ENCODE data around the gene TNFRSF1A.

Gene TNFRSF1A

GRCh38 chr12:6380141-6381121, 38.6 kb upstream of the TNFRSF1A start:
- H3K9ac ChIP-seq (ENCODE audit: low read length), result no peak overlapping the region
- H3K4me2 ChIP-seq (ENCODE audit: low read depth, low read length, poor library complexity, severe bottlenecking), result no peak overlapping the region
- no peaks in the 10 kb centered on the region for H3K9me3 ChIP-seq (ENCODE audit: insufficient read depth, low read length)
- no peaks in the 10 kb centered on the region for H4K20me1 ChIP-seq (ENCODE audit: low read depth, low read length)
- no peaks in the 10 kb centered on the region for H3K9me2 ChIP-seq (replicated peaks; ENCODE audit: insufficient read depth, low read length)
- no peaks in the 10 kb centered on the region for H3K27me3 ChIP-seq (ENCODE audit: low read length)
- H3K4me3 ChIP-seq (ENCODE audit: insufficient read depth, low read length, poor library complexity, severe bottlenecking), result no peak overlapping the region
- H3K36me3 ChIP-seq (ENCODE audit: low read length), result no peaks in the 10 kb centered on the region
- TF ChIP-seq CTCF (IDR thresholded peaks at IDR 0.05; ENCODE audit: insufficient read depth, low read length, poor library complexity, severe bottlenecking) (no peak), EZH2phosphoT487 (conservative IDR thresholded peaks at IDR 0.05; ENCODE audit: low read length) (no peak)
- no peaks in the 10 kb centered on the region for H3F3A ChIP-seq (ENCODE audit: insufficient read depth)
- H2AFZ ChIP-seq (ENCODE audit: low read depth, low read length, severe bottlenecking), result no peak overlapping the region
- no peaks in the 10 kb centered on the region for H3K79me2 ChIP-seq (ENCODE audit: insufficient read depth, low read length)
- no peak overlapping the region for H3K27ac ChIP-seq (ENCODE audit: low read depth, low read length)

- H3K79me2 ChIP-seq (ENCODE audit: insufficient read depth, low read length), result no peaks in the 10 kb centered on the region
Measured at GRCh38 chr12:6378709-6379472, 37.0 kb upstream of the TNFRSF1A start.

GRCh38 chr12:6377667-6377994, 35.8 kb upstream of the TNFRSF1A start:
- TF ChIP-seq CTCF (IDR thresholded peaks at IDR 0.05; ENCODE audit: insufficient read depth, low read length, poor library complexity, severe bottlenecking), result no peak
- no peak for TF ChIP-seq EZH2phosphoT487 (conservative IDR thresholded peaks at IDR 0.05; ENCODE audit: low read length)
- Histone ChIP-seq H3K36me3 (ENCODE audit: low read length) (no peaks in the 10 kb centered on the region), H3K9ac (ENCODE audit: low read length) (no peak overlapping the region), H3K9me2 (replicated peaks; ENCODE audit: insufficient read depth, low read length) (no peaks in the 10 kb centered on the region), H3K79me2 (ENCODE audit: insufficient read depth, low read length) (no peaks in the 10 kb centered on the region), H4K20me1 (ENCODE audit: low read depth, low read length) (no peaks in the 10 kb centered on the region), H3K4me2 (ENCODE audit: low read depth, low read length, poor library complexity, severe bottlenecking) (no peak overlapping the region), H2AFZ (ENCODE audit: low read depth, low read length, severe bottlenecking) (no peak overlapping the region), H3K9me3 (ENCODE audit: insufficient read depth, low read length) (no peaks in the 10 kb centered on the region), H3K27me3 (ENCODE audit: low read length) (no peaks in the 10 kb centered on the region), H3K4me3 (ENCODE audit: insufficient read depth, low read length, poor library complexity, severe bottlenecking) (no peak overlapping the region), H3F3A (ENCODE audit: insufficient read depth) (no peaks in the 10 kb centered on the region), H3K27ac (ENCODE audit: low read depth, low read length) (no peak overlapping the region)

More at GRCh38 chr12:6378709-6379472, 37.0 kb upstream of the TNFRSF1A start:
- no peak overlapping the region for H3K27ac ChIP-seq (ENCODE audit: low read depth, low read length)
- H3K4me2 ChIP-seq (ENCODE audit: low read depth, low read length, poor library complexity, severe bottlenecking), result no peak overlapping the region
- H3K27me3 ChIP-seq (ENCODE audit: low read length), result no peaks in the 10 kb centered on the region
- no peak overlapping the region for H3K9ac ChIP-seq (ENCODE audit: low read length)
- TF ChIP-seq EZH2phosphoT487 (conservative IDR thresholded peaks at IDR 0.05; ENCODE audit: low read length), result no peak
- TF ChIP-seq CTCF (IDR thresholded peaks at IDR 0.05; ENCODE audit: insufficient read depth, low read length, poor library complexity, severe bottlenecking), result no peak
- no peaks in the 10 kb centered on the region for H3K9me3 ChIP-seq (ENCODE audit: insufficient read depth, low read length)
- H3K36me3 ChIP-seq (ENCODE audit: low read length), result no peaks in the 10 kb centered on the region
- H4K20me1 ChIP-seq (ENCODE audit: low read depth, low read length), result no peaks in the 10 kb centered on the region
- no peak overlapping the region for H2AFZ ChIP-seq (ENCODE audit: low read depth, low read length, severe bottlenecking)
- no peaks in the 10 kb centered on the region for H3K9me2 ChIP-seq (replicated peaks; ENCODE audit: insufficient read depth, low read length)
- no peak overlapping the region for H3K4me3 ChIP-seq (ENCODE audit: insufficient read depth, low read length, poor library complexity, severe bottlenecking)
- H3F3A ChIP-seq (ENCODE audit: insufficient read depth), result no peaks in the 10 kb centered on the region

All from SU-DHL-6 (cell line).